Vagina (tissue), 2 donors: ENCODE results near the gene NINJ2. TPM values are rescaled to one million over a fixed set of nuclear protein-coding genes. Genes with fewer than 3 reads are reported as not detected.

Source experiments
- DNase-seq, 2 donors: peaks; one replicate each; pipeline ENCODE4 v3.0.0-alpha.2; 2017; ENCODE audit errors: extremely low spot score in 2 of 2
- H3K27ac ChIP-seq: fragments of 200-600 bp; sonication (generic); one replicate; pipeline ENCODE4 v1.5.1; 2019
- H3K27me3 ChIP-seq: fragments of 200-600 bp; sonication (generic); one replicate; pipeline ENCODE4 v1.5.1; 2019
- H3K36me3 ChIP-seq, 2 donors: fragments of 200-600 bp; sonication (generic); one replicate each; pipeline ENCODE4 v1.5.1; 2017 to 2019
- H3K4me1 ChIP-seq: fragments of 200-600 bp; sonication (generic); one replicate; pipeline ENCODE4 v1.5.1; 2019
- H3K4me3 ChIP-seq, 2 donors: fragments of 200-600 bp; sonication (generic); 1 replicate in 1 of 2; 2 replicates in 1 of 2; pipeline ENCODE4 v1.5.1; 2016 to 2019
- H3K9me3 ChIP-seq: fragments of 200-600 bp; sonication (generic); one replicate; pipeline ENCODE4 v1.5.1; 2019
- CTCF ChIP-seq, 3 experiments: fragments of 450-650 bp in 2 of 3; fragments of 200-600 bp in 1 of 3; sonication (generic) in 1 of 3; IDR thresholded peaks; one replicate each; pipeline ENCODE4 v1.5.1; 2017 to 2019; ENCODE audit warnings: antibody characterized with exemption in 3 of 3, mild to moderate bottlenecking in 2 of 3, moderate library complexity in 2 of 3
- POLR2A ChIP-seq, 2 donors: fragments of 450-650 bp; IDR thresholded peaks; one replicate each; pipeline ENCODE4 v1.6.1; 2017; ENCODE audit warnings: antibody characterized with exemption in 2 of 2, mild to moderate bottlenecking in 2 of 2, moderate library complexity in 2 of 2
- POLR2AphosphoS5 ChIP-seq, 2 donors: sonication (generic); formaldehyde crosslinking; IDR thresholded peaks; one replicate each; pipeline ENCODE4 v1.9.0; 2017; ENCODE audit warnings: antibody characterized with exemption in 2 of 2, mild to moderate bottlenecking in 2 of 2, low read depth in 1 of 2; ENCODE audit not compliant: insufficient read depth in 1 of 2
- intact Hi-C: fragments of 100-400 bp; cut with DNase I; formaldehyde crosslinking; loops from one replicate; pipeline ENCODE4 v1.15.1; 2023
- total RNA-seq: library from RNA; depleted of rRNA; stranded (reverse); fragments of >200 nt; gene quantifications from one replicate; pipeline ENCODE4 v1.2.3, GENCODE V29; 2016

The NINJ2 gene
- total RNA-seq, 1 donor from 2014 or later: 23.8 TPM

GRCh38 chr12:668090-668481 lies 4.8 kb upstream of the NINJ2 start:
- intact Hi-C loops: no loop called here
- DNase-seq: no peak
- Histone ChIP-seq H3K9me3 (no peaks in the 10 kb centered on the region), H3K4me1 (peaks cover 14% of the 10 kb centered on the region), H3K27me3 (no peaks in the 10 kb centered on the region), H3K27ac (no peak overlapping the region), H3K36me3 (no peaks in the 10 kb centered on the region), H3K4me3 (no peak overlapping the region)
- TF ChIP-seq POLR2A (IDR thresholded peaks at IDR 0.05): no peak
- no peak for TF ChIP-seq CTCF (IDR thresholded peaks at IDR 0.05)
- TF ChIP-seq POLR2AphosphoS5 (IDR thresholded peaks at IDR 0.05; ENCODE audit: insufficient read depth in 1 of 2, low read depth in 1 of 2): no peak

- Histone ChIP-seq H3K36me3 (no peaks in the 10 kb centered on the region), H3K27me3 (no peaks in the 10 kb centered on the region), H3K4me1 (peaks cover 20% of the 10 kb centered on the region), H3K9me3 (no peaks in the 10 kb centered on the region), H3K27ac (no peak overlapping the region), H3K4me3 (no peak overlapping the region)
- no peak for TF ChIP-seq POLR2AphosphoS5 (IDR thresholded peaks at IDR 0.05; ENCODE audit: insufficient read depth in 1 of 2, low read depth in 1 of 2)
- no peak for TF ChIP-seq POLR2A (IDR thresholded peaks at IDR 0.05)
- TF ChIP-seq CTCF (IDR thresholded peaks at IDR 0.05): no peak
- no peak for DNase-seq
- intact Hi-C loops: no loop called here
These were observed 3.6 kb upstream of the NINJ2 start for GRCh38 chr12:666766-667308.

- H3K27me3 ChIP-seq: no peaks in the 10 kb centered on the region
- no peak for DNase-seq
- peaks cover 20% of the 10 kb centered on the region for H3K4me1 ChIP-seq
- H3K4me3 ChIP-seq: no peak overlapping the region
- no peaks in the 10 kb centered on the region for H3K9me3 ChIP-seq
- no peak overlapping the region for H3K27ac ChIP-seq
- TF ChIP-seq CTCF (IDR thresholded peaks at IDR 0.05): no peak
- no peak for TF ChIP-seq POLR2AphosphoS5 (IDR thresholded peaks at IDR 0.05; ENCODE audit: insufficient read depth in 1 of 2, low read depth in 1 of 2)
- no peak for TF ChIP-seq POLR2A (IDR thresholded peaks at IDR 0.05)
- intact Hi-C loops: no loop called here
- no peaks in the 10 kb centered on the region for H3K36me3 ChIP-seq
These were observed 2.8 kb upstream of the NINJ2 start for GRCh38 chr12:666066-666465.

- H3K27me3 ChIP-seq: no peaks in the 10 kb centered on the region
- no peak for DNase-seq
- H3K27ac ChIP-seq: no peak overlapping the region
- H3K4me3 ChIP-seq: no peak overlapping the region
- intact Hi-C loops: loop anchor here (5.0 kb wide), 1 partner anchor 198 kb away; no protein-coding TSS in a partner anchor
- no peaks in the 10 kb centered on the region for H3K36me3 ChIP-seq
- H3K4me1 ChIP-seq: peaks cover 20% of the 10 kb centered on the region
- no peaks in the 10 kb centered on the region for H3K9me3 ChIP-seq
- TF ChIP-seq POLR2A (IDR thresholded peaks at IDR 0.05) (no peak), POLR2AphosphoS5 (IDR thresholded peaks at IDR 0.05; ENCODE audit: insufficient read depth in 1 of 2, low read depth in 1 of 2) (no peak), CTCF (IDR thresholded peaks at IDR 0.05) (no peak)
These were observed 1.5 kb upstream of the NINJ2 start for GRCh38 chr12:664779-665092.

GRCh38 chr12:664075-664778 lies 982 bp upstream of the NINJ2 start:
- DNase-seq: no peak
- TF ChIP-seq POLR2A (IDR thresholded peaks at IDR 0.05) (no peak), POLR2AphosphoS5 (IDR thresholded peaks at IDR 0.05; ENCODE audit: insufficient read depth in 1 of 2, low read depth in 1 of 2) (no peak), CTCF (IDR thresholded peaks at IDR 0.05) (no peak)
- intact Hi-C loops: loop anchor here (5.0 kb wide), 1 partner anchor 198 kb away; no protein-coding TSS in a partner anchor
- Histone ChIP-seq H3K4me1 (peaks cover 20% of the 10 kb centered on the region), H3K4me3 (no peak overlapping the region), H3K9me3 (no peaks in the 10 kb centered on the region), H3K27ac (no peak overlapping the region), H3K36me3 (no peaks in the 10 kb centered on the region), H3K27me3 (no peaks in the 10 kb centered on the region)
